HCT116 (cell line): Measurements from ENCODE around the gene GPATCH2L. TPM values are rescaled to one million over a fixed set of nuclear protein-coding genes. Genes with fewer than 3 reads are reported as not detected.

Experiments used
- ATAC-seq: fragments of 200-7000 bp; cut with Tn5 transposase; 2 replicates; pipeline ENCODE4 v1.9.1; 2020; ENCODE audit warnings: mild to moderate bottlenecking, moderate library complexity
- BruUV-seq: library from RNA; stranded (reverse); fragments of 400-500 nt; replicated peaks from 2 replicates; lab custom pipeline; 2021; lab: Mats Ljungman, UMichigan
- CTCF ChIA-PET: fragments of 300-600 bp; sonication (Branson Sonifier 250); formaldehyde crosslinking; loops from one replicate; lab custom pipeline; 2021; ENCODE audit warnings: antibody characterized with exemption; lab: Charles Lee
- POLR2A ChIA-PET: fragments of 300-600, 350-600 bp; sonication (Branson Sonifier 250); formaldehyde crosslinking; loops from one replicate; lab custom pipeline; 2021; ENCODE audit warnings: antibody characterized with exemption; lab: Charles Lee
- RAD21 ChIA-PET, 2 experiments: fragments of 300-600 bp; sonication (Branson Sonifier 250); formaldehyde crosslinking; loops; one replicate each; lab custom pipeline; 2023; ENCODE audit warnings: low total read pairs in 2 of 2; ENCODE audit not compliant: uncharacterized antibody in 2 of 2, unreplicated experiment in 2 of 2, low non-redundant PET in 1 of 2; lab: Charles Lee
- DNase-seq: peaks from one replicate; pipeline ENCODE4 v3.0.0-alpha.2; 2010; ENCODE audit warnings: low read depth, low spot score
- H2AFZ ChIP-seq: fragments of 200-600 bp; shearing (Covaris generic), sonication (generic); 2 replicates; pipeline ENCODE4 v1.6.1; 2017; ENCODE audit warnings: low read depth, mixed run types, mixed read lengths, antibody characterized with exemption, low read length; ENCODE audit not compliant: poor library complexity, severe bottlenecking
- H3K27ac ChIP-seq: 2 replicates; pipeline ENCODE4 v1.5.1; 2012; ENCODE audit warnings: low read depth, low read length
- H3K27me3 ChIP-seq: fragments of 200-600 bp; sonication (generic); 2 replicates; pipeline ENCODE4 v1.6.1; 2016; ENCODE audit warnings: mixed run types, low read length, mixed read lengths; ENCODE audit not compliant: insufficient read depth
- H3K36me3 ChIP-seq, 2 experiments: fragments of 200-500 bp in 1 of 2; fragments of 200-600 bp in 1 of 2; sonication (Bioruptor generic) in 1 of 2; sonication (generic) in 1 of 2; 2 replicates each; pipeline versions ENCODE4 v1.5.1 to v1.6.1; 2014 to 2016; ENCODE audit warnings: low read length in 2 of 2, inconsistent platforms in 1 of 2, mixed read lengths in 1 of 2, mixed run types in 1 of 2; ENCODE audit not compliant: insufficient read depth in 2 of 2, control insufficient read depth in 1 of 2
- H3K4me1 ChIP-seq, 2 experiments: fragments of 200-600 bp in 1 of 2; sonication (generic) in 1 of 2; 2 replicates each; pipeline versions ENCODE4 v1.5.1 to v1.6.1; 2012 to 2017; ENCODE audit warnings: low read length in 2 of 2, inconsistent platforms in 1 of 2, mild to moderate bottlenecking in 1 of 2, mixed read lengths in 1 of 2, mixed run types in 1 of 2, moderate library complexity in 1 of 2; ENCODE audit not compliant: insufficient read depth in 2 of 2, control insufficient read depth in 1 of 2
- H3K4me2 ChIP-seq: fragments of 200-600 bp; sonication (generic); 2 replicates; pipeline ENCODE4 v1.6.1; 2017; ENCODE audit warnings: mixed run types, low read length, mixed read lengths
- H3K4me3 ChIP-seq, 2 experiments: fragments of 200-600 bp in 1 of 2; sonication (generic) in 1 of 2; replicated peaks in 1 of 2; 2 replicates each; pipeline ENCODE4 v1.5.1; 2011 to 2016; ENCODE audit warnings: low read length in 2 of 2, control low read depth in 1 of 2, low read depth in 1 of 2, mild to moderate bottlenecking in 1 of 2, mixed read lengths in 1 of 2, mixed run types in 1 of 2
- H3K79me2 ChIP-seq: fragments of 200-600 bp; sonication (generic); 2 replicates; pipeline ENCODE4 v1.6.1; 2017; ENCODE audit warnings: mild to moderate bottlenecking, mixed run types, low read length, moderate library complexity, mixed read lengths; ENCODE audit not compliant: insufficient read depth
- H3K9ac ChIP-seq: fragments of 200-600 bp; sonication (generic); 2 replicates; pipeline ENCODE4 v1.6.1; 2016; ENCODE audit warnings: low read length, mixed read lengths
- H3K9me2 ChIP-seq: fragments of 200-600 bp; sonication (generic), shearing (Covaris generic); 2 replicates; pipeline ENCODE4 v1.6.1; 2017; ENCODE audit warnings: mixed run types, mild to moderate bottlenecking, moderate library complexity; ENCODE audit not compliant: insufficient read depth
- H3K9me3 ChIP-seq, 2 experiments: fragments of 200-500 bp in 1 of 2; fragments of 200-600 bp in 1 of 2; sonication (Bioruptor generic) in 1 of 2; sonication (generic) in 1 of 2; 2 replicates each; pipeline ENCODE4 v1.6.1; 2014 to 2017; ENCODE audit warnings: low read length in 2 of 2, mixed read lengths in 2 of 2, inconsistent platforms in 1 of 2, low read depth in 1 of 2, mild to moderate bottlenecking in 1 of 2, mixed run types in 1 of 2, moderate library complexity in 1 of 2; ENCODE audit not compliant: control insufficient read depth in 1 of 2, insufficient read depth in 1 of 2
- H4K20me1 ChIP-seq: fragments of 200-600 bp; sonication (generic), shearing (Covaris generic); 2 replicates; pipeline ENCODE4 v1.6.1; 2017; ENCODE audit warnings: mixed run types, mild to moderate bottlenecking, moderate library complexity; ENCODE audit not compliant: insufficient read depth
- ELF1 ChIP-seq: IDR thresholded peaks from 2 replicates; pipeline ENCODE4 v1.6.1; 2012; ENCODE audit warnings: low read depth, borderline replicate concordance
- EZH2 ChIP-seq: fragments of 200-600 bp; sonication (generic); IDR thresholded peaks from 2 replicates; pipeline ENCODE4 v1.6.1; 2017; ENCODE audit warnings: antibody characterized with exemption, mixed run types
- EZH2phosphoT487 ChIP-seq: fragments of 200-600 bp; IDR thresholded peaks from 2 replicates; pipeline ENCODE4 v1.6.1; 2018; ENCODE audit warnings: antibody characterized with exemption, borderline replicate concordance
- FOSL1 ChIP-seq: IDR thresholded peaks from 2 replicates; pipeline ENCODE4 v1.6.1; 2012; ENCODE audit warnings: low read depth
- POLR2A ChIP-seq: IDR thresholded peaks from 2 replicates; pipeline ENCODE4 v1.7.0; 2011; ENCODE audit warnings: borderline replicate concordance; ENCODE audit not compliant: insufficient read depth, insufficient read length; ENCODE audit errors: extremely low read depth
- SP1 ChIP-seq: IDR thresholded peaks from 2 replicates; pipeline ENCODE4 v1.6.1; 2012; ENCODE audit warnings: low read depth
- SRF ChIP-seq: IDR thresholded peaks from 2 replicates; pipeline ENCODE4 v1.6.1; 2012; ENCODE audit warnings: low read depth
- TCF7L2 ChIP-seq: IDR thresholded peaks from 2 replicates; pipeline ENCODE4 v1.7.0; 2011; ENCODE audit warnings: borderline replicate concordance, inconsistent platforms; ENCODE audit not compliant: insufficient read depth, insufficient read length; ENCODE audit errors: extremely low read depth
- YY1 ChIP-seq: IDR thresholded peaks from 2 replicates; pipeline ENCODE4 v1.6.1; 2011; ENCODE audit warnings: low read length, low read depth, moderate library complexity, mild to moderate bottlenecking; ENCODE audit not compliant: insufficient replicate concordance; ENCODE audit errors: extremely low read depth
- ZNF274 ChIP-seq: fragments of 200-500 bp; sonication (Bioruptor generic); IDR thresholded peaks from 2 replicates; pipeline ENCODE4 v1.6.1; 2014; ENCODE audit warnings: mild to moderate bottlenecking, low read depth, low read length, inconsistent platforms
- intact Hi-C: fragments of 100-400 bp; cut with micrococcal nuclease; formaldehyde crosslinking; loops from 2 replicates; pipeline ENCODE4 v1.10.0; 2022
- total RNA-seq: library from RNA; stranded (reverse); gene quantifications from one replicate; pipeline ENCODE4 v1.2.1, GENCODE V29; 2021; ENCODE audit not compliant: unreplicated experiment
- TF ChIP-seq, protein P1 (sequence below): IDR thresholded peaks from 2 replicates; pipeline ENCODE4 v1.6.1; 2011; ENCODE audit warnings: mild to moderate bottlenecking, low read length, moderate library complexity; ENCODE audit not compliant: insufficient replicate concordance; ENCODE audit errors: extremely low read depth
- TF ChIP-seq, protein P2 (sequence below), 3 experiments: fragments of 200-600 bp in 1 of 3; sonication (generic) in 1 of 3; IDR thresholded peaks in 2 of 3; conservative IDR thresholded peaks in 1 of 3; 2 replicates each; pipeline ENCODE4 v1.5.1; 2012 to 2017; ENCODE audit warnings: low read depth in 2 of 3, low read length in 2 of 3, antibody characterized with exemption in 1 of 3, borderline replicate concordance in 1 of 3, control low read depth in 1 of 3, mild to moderate bottlenecking in 1 of 3, mixed read lengths in 1 of 3, mixed run types in 1 of 3, moderate library complexity in 1 of 3; ENCODE audit not compliant: insufficient read depth in 1 of 3

GPATCH2L gene
- total RNA-seq, 1 experiment from 2014 or later, result 49.2 TPM

DNA sequence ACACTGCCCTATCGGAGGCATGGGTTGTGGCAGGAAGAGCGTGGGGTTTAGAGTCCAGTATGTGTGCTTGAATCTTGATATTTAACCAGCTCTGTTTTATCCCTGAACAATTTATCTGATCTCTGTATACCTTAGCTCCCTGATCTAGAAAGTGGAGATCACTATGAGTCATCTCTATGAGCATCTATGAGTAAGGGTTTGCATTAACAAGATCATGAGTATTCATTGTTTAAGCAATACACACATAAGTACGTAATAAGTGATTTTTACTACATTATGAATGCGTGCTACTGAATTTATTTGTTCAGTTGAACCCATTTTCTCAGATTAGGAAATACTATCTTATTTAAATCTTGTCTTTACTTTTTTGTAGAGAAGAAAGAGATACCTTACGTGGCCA is 49.4 kb downstream of the GPATCH2L start:
- Histone ChIP-seq H3K9me2 (no peaks in the 10 kb centered on the region), H2AFZ (no peak overlapping the region), H3K79me2 (no peaks in the 10 kb centered on the region), H3K27me3 (no peaks in the 10 kb centered on the region), H3K9me3 (no peaks in the 10 kb centered on the region), H3K4me1 (peaks cover 0 to 5% of the 10 kb centered on the region in 2 experiments; a peak in 1 of 4 replicates), H4K20me1 (no peaks in the 10 kb centered on the region), H3K27ac (no peak overlapping the region), H3K4me2 (no peak overlapping the region), H3K9ac (no peak overlapping the region), H3K36me3 (peaks cover 12 to 23% of the 10 kb centered on the region in 2 experiments; a peak in 3 of 4 replicates), H3K4me3 (no peak overlapping the region)
- no TSS peak for BruUV-seq
- CTCF ChIA-PET, result no interaction called here
- TF ChIP-seq EZH2 (no peak), SP1 (no peak), FOSL1 (no peak), ZNF274 (no peak), YY1 (no peak), ELF1 (no peak), SRF (no peak), EZH2phosphoT487 (no peak)
- RAD21 ChIA-PET, result no interaction called here
- DNase-seq, result no peak
- no peak for ATAC-seq
- POLR2A ChIA-PET, result no interaction called here
- intact Hi-C loops, result no loop called here

DNA sequence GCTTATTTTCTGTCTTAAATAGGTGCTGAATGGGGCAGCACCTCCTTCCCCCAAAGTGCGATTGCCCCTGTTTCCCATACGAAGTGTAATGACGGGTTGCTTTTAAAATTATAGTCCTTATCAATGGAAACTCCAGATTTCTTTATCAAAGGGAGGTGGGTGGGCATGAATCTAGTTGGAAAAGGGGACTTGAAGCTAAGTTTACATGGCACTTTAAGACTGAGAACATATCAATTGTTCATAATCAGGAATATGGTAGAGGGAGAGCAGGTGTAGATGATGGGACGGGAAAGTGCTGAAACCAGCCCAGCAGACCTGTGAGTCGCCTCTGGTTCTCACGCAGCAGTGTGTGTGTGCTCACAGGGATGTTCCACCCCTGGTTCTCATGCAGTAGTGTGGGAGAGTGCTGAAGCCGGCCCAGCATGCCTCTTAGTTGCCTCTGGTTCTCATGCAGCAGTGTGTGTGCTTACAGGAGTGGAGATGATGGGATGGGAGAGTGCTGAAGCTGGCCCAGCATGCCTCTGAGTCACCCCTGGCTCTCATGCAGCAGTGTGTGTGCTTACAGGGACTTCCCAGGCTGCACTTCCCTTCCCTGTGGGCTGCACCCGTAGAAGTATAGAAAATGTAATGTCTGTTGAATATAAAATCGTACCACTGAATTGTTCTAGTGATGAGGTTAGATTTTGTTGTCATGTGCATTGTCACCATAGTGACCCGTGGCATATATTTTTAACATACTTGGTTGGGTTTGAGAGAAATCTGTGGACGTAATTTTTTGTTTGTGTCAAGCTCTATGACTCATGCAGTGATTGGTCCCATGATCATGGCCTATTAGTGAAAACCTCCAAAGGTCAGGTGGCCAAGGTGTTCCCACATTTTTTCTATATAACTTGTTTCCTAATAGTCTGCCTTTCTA is 51.6 kb downstream of the GPATCH2L start:
- Histone ChIP-seq H3K4me3 (no peak overlapping the region), H3K9ac (no peak overlapping the region), H3K9me3 (no peaks in the 10 kb centered on the region), H3K4me2 (no peak overlapping the region), H3K9me2 (no peaks in the 10 kb centered on the region), H3K27ac (no peak overlapping the region), H3K4me1 (peaks cover 0 to 5% of the 10 kb centered on the region in 2 experiments; a peak in 1 of 4 replicates), H3K36me3 (peaks cover 8 to 11% of the 10 kb centered on the region in 2 experiments; a peak in 3 of 4 replicates), H3K79me2 (no peaks in the 10 kb centered on the region), H4K20me1 (no peaks in the 10 kb centered on the region), H2AFZ (no peak overlapping the region), H3K27me3 (no peaks in the 10 kb centered on the region)
- BruUV-seq, result no TSS peak
- ChIA-PET CTCF (no interaction called here), RAD21 (no interaction called here), POLR2A (no interaction called here)
- ATAC-seq, result no peak
- DNase-seq, result no peak
- TF ChIP-seq, protein P1, sequence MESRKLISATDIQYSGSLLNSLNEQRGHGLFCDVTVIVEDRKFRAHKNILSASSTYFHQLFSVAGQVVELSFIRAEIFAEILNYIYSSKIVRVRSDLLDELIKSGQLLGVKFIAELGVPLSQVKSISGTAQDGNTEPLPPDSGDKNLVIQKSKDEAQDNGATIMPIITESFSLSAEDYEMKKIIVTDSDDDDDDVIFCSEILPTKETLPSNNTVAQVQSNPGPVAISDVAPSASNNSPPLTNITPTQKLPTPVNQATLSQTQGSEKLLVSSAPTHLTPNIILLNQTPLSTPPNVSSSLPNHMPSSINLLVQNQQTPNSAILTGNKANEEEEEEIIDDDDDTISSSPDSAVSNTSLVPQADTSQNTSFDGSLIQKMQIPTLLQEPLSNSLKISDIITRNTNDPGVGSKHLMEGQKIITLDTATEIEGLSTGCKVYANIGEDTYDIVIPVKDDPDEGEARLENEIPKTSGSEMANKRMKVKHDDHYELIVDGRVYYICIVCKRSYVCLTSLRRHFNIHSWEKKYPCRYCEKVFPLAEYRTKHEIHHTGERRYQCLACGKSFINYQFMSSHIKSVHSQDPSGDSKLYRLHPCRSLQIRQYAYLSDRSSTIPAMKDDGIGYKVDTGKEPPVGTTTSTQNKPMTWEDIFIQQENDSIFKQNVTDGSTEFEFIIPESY, result no peak
- TF ChIP-seq, protein P2, sequence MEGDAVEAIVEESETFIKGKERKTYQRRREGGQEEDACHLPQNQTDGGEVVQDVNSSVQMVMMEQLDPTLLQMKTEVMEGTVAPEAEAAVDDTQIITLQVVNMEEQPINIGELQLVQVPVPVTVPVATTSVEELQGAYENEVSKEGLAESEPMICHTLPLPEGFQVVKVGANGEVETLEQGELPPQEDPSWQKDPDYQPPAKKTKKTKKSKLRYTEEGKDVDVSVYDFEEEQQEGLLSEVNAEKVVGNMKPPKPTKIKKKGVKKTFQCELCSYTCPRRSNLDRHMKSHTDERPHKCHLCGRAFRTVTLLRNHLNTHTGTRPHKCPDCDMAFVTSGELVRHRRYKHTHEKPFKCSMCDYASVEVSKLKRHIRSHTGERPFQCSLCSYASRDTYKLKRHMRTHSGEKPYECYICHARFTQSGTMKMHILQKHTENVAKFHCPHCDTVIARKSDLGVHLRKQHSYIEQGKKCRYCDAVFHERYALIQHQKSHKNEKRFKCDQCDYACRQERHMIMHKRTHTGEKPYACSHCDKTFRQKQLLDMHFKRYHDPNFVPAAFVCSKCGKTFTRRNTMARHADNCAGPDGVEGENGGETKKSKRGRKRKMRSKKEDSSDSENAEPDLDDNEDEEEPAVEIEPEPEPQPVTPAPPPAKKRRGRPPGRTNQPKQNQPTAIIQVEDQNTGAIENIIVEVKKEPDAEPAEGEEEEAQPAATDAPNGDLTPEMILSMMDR (IDR thresholded peaks at IDR 0.05 in 2 of 3, conservative IDR thresholded peaks at IDR 0.05 in 1 of 3; ENCODE audit: borderline replicate concordance in 1 of 3, insufficient read depth in 1 of 3, low read depth in 2 of 3, low read length in 2 of 3), result no peak
- TF ChIP-seq TCF7L2, result no peak
- no peak for TF ChIP-seq POLR2A
- no peak for TF ChIP-seq FOSL1
- intact Hi-C loops, result no loop called here
